B cell (primary cell): Measurements from ENCODE around the gene SMARCC1. TPM values are rescaled to one million over a fixed set of nuclear protein-coding genes. Genes with fewer than 3 reads are reported as not detected.

Experiments used
- ATAC-seq: fragments of 200-7000 bp; cut with Tn5 transposase; one replicate; pipeline ENCODE4 v1.10.0; 2021; ENCODE audit warnings: low read depth, mild to moderate bottlenecking, moderate number of reproducible peaks, moderate library complexity
- CTCF ChIA-PET: fragments of 350-600 bp; sonication (Branson Sonifier 250); formaldehyde crosslinking; loops from one replicate; lab custom pipeline; 2021; ENCODE audit warnings: antibody characterized with exemption, inconsistent platforms; lab: Charles Lee
- POLR2A ChIA-PET: fragments of 350-600 bp; sonication (Branson Sonifier 250); formaldehyde crosslinking; loops from one replicate; lab custom pipeline; 2021; ENCODE audit warnings: antibody characterized with exemption; lab: Charles Lee
- DNase-seq: peaks from one replicate; pipeline ENCODE4 v3.0.0; 2013
- H2AFZ ChIP-seq: 2 replicates; pipeline ENCODE4 v1.6.1; 2012; ENCODE audit warnings: mild to moderate bottlenecking, low read depth, low read length; ENCODE audit not compliant: insufficient read depth, poor library complexity, severe bottlenecking
- H3K27ac ChIP-seq, 2 donors: 1 replicate in 1 of 2; 2 replicates in 1 of 2; pipeline ENCODE4 v1.5.1; 2012 to 2013; ENCODE audit warnings: low read length in 2 of 2, mild to moderate bottlenecking in 2 of 2, moderate library complexity in 1 of 2
- H3K27me3 ChIP-seq, 4 experiments: fragments of 200-600 bp in 1 of 4; sonication (generic) in 1 of 4; replicated peaks in 1 of 4; 1 replicate in 2 of 4; 2 replicates in 2 of 4; pipeline versions ENCODE4 v1.6.1 to v1.7.0; 2013 to 2016; ENCODE audit warnings: low read length in 3 of 4, mild to moderate bottlenecking in 2 of 4, mixed read lengths in 1 of 4, moderate library complexity in 1 of 4; ENCODE audit not compliant: insufficient read depth in 4 of 4, control insufficient read depth in 3 of 4; ENCODE audit errors: control extremely low read depth in 1 of 4
- H3K36me3 ChIP-seq, 2 experiments: replicated peaks in 1 of 2; 1 replicate in 1 of 2; 2 replicates in 1 of 2; pipeline versions ENCODE4 v1.6.1 to v1.7.1; 2013; ENCODE audit warnings: low read length in 1 of 2; ENCODE audit not compliant: insufficient read depth in 2 of 2, control insufficient read depth in 1 of 2; ENCODE audit errors: control extremely low read depth in 1 of 2, extremely low read depth in 1 of 2
- H3K4me1 ChIP-seq, 2 donors: fragments of 200-600 bp in 1 of 2; sonication (generic) in 1 of 2; 1 replicate in 1 of 2; 2 replicates in 1 of 2; pipeline versions ENCODE4 v1.5.1 to v1.6.1; 2013 to 2017; ENCODE audit warnings: low read length in 2 of 2; ENCODE audit not compliant: control insufficient read depth in 2 of 2, insufficient read depth in 2 of 2
- H3K4me2 ChIP-seq: replicated peaks from 2 replicates; pipeline ENCODE3; 2012; ENCODE audit warnings: mild to moderate bottlenecking, low read depth, low read length; ENCODE audit not compliant: poor library complexity, severe bottlenecking
- H3K4me3 ChIP-seq, 5 experiments: fragments of 200-600 bp in 1 of 5; sonication (generic) in 1 of 5; 1 replicate in 3 of 5; 2 replicates in 2 of 5; pipeline versions ENCODE4 v1.5.1 to v1.7.0; 2011 to 2016; ENCODE audit warnings: low read length in 4 of 5, mild to moderate bottlenecking in 4 of 5, low read depth in 2 of 5, control low read depth in 1 of 5, moderate library complexity in 1 of 5; ENCODE audit not compliant: insufficient read depth in 1 of 5; ENCODE audit errors: control extremely low read depth in 1 of 5, extremely low read depth in 1 of 5
- H3K79me2 ChIP-seq: fragments of 200-600 bp; sonication (generic); one replicate; pipeline ENCODE4 v1.6.0; 2016; ENCODE audit warnings: low read length; ENCODE audit not compliant: control insufficient read depth, insufficient read depth
- H3K9ac ChIP-seq: fragments of 200-600 bp; sonication (generic); 2 replicates; pipeline ENCODE4 v1.6.1; 2017; ENCODE audit warnings: mild to moderate bottlenecking, low read length, moderate library complexity
- H3K9me3 ChIP-seq, 3 donors: one replicate each; pipeline versions ENCODE4 v1.6.1 to v1.7.1; 2013; ENCODE audit warnings: low read length in 2 of 3; ENCODE audit not compliant: control insufficient read depth in 2 of 3, insufficient read depth in 1 of 3; ENCODE audit errors: control extremely low read depth in 1 of 3
- H4K20me1 ChIP-seq: 2 replicates; pipeline ENCODE4 v1.6.0; 2012; ENCODE audit warnings: mild to moderate bottlenecking, low read length; ENCODE audit not compliant: insufficient read depth, control insufficient read depth, poor library complexity, severe bottlenecking
- H3K27ac Mint-ChIP-seq: one replicate; pipeline ENCODE4 v1.8.0; 2021; ENCODE audit warnings: mixed read lengths
- H3K27me3 Mint-ChIP-seq: one replicate; pipeline ENCODE4 v1.8.0; 2021; ENCODE audit warnings: mixed read lengths
- H3K4me1 Mint-ChIP-seq: one replicate; pipeline ENCODE4 v1.8.0; 2021; ENCODE audit warnings: mixed read lengths
- H3K4me3 Mint-ChIP-seq: one replicate; pipeline ENCODE4 v1.8.0; 2021; ENCODE audit warnings: mixed read lengths
- H3K9me3 Mint-ChIP-seq: one replicate; pipeline ENCODE4 v1.8.0; 2022; ENCODE audit warnings: mixed read lengths; ENCODE audit not compliant: insufficient read depth
- CTCF ChIP-seq: fragments of 200-600 bp; IDR thresholded peaks from one replicate; pipeline ENCODE4 v1.8.0; 2022; ENCODE audit warnings: antibody characterized with exemption, mild to moderate bottlenecking
- EZH2 ChIP-seq: IDR thresholded peaks from 2 replicates; pipeline ENCODE4 v1.6.1; 2012; ENCODE audit warnings: borderline replicate concordance, low read depth, mild to moderate bottlenecking, moderate library complexity, low read length; ENCODE audit not compliant: insufficient read depth, poor library complexity, severe bottlenecking
- WGBS: methylation state at CpG from one replicate; pipeline ENCODE4 v1.1.5; 2013; ENCODE audit warnings: missing lambda C conversion rate; ENCODE audit not compliant: insufficient coverage; 5-methylcytosine and 5-hydroxymethylcytosine counted together
- intact Hi-C: fragments of 100-400 bp; cut with micrococcal nuclease; formaldehyde crosslinking; loops from one replicate; pipeline ENCODE4 v1.10.0; 2022
- polyA plus RNA-seq: library from polyadenylated mRNA; depleted of rRNA; stranded (reverse); fragments of >200 nt; gene quantifications from 2 replicates; pipeline ENCODE4 v1.2.3, GENCODE V29; 2012
- total RNA-seq, 2 donors: library from RNA; stranded (reverse); fragments of 120-200 nt in 1 of 2; gene quantifications; 1 replicate in 1 of 2; 2 replicates in 1 of 2; pipeline versions ENCODE4 v1.2.3 to v1.2.4, GENCODE V29; 2013 to 2022

SMARCC1 gene
- total and polyA plus RNA-seq, 2 donors (not counting 1 experiment from before 2014, with no cell fraction given): 13.1 to 155 TPM

GRCh38 chr3:47636225-47636624 lies 145.5 kb downstream of the SMARCC1 start:
- Mint-ChIP-seq H3K9me3 (no peaks in the 10 kb centered on the region), H3K27me3 (no peaks in the 10 kb centered on the region), H3K27ac (no peak overlapping the region), H3K4me3 (no peak overlapping the region), H3K4me1 (peaks cover 10% of the 10 kb centered on the region)
- DNase-seq (no peak), ATAC-seq (no peak)
- TF ChIP-seq EZH2: no peak
- TF ChIP-seq CTCF: no peak
- no peaks in the 10 kb centered on the region for H3K9me3 ChIP-seq
- H4K20me1 ChIP-seq: peaks cover 6% of the 10 kb centered on the region
- H3K27ac ChIP-seq: no peak overlapping the region
- 100% methylated on average over 4 of the region's 6 CpGs for WGBS
- intact Hi-C loops: no loop called here
- H3K4me2 ChIP-seq: no peak overlapping the region
- ChIA-PET POLR2A (no interaction called here), CTCF (interaction anchor here (0.9 kb wide), 1 partner anchor 87 kb away, joined by 3 read pairs; no protein-coding TSS in a partner anchor)
- H3K36me3 ChIP-seq: peaks cover 2 to 79% of the 10 kb centered on the region in 2 experiments
- H3K9ac ChIP-seq: no peak overlapping the region
- H3K4me3 ChIP-seq: no peak overlapping the region
- no peaks in the 10 kb centered on the region for H3K4me1 ChIP-seq
- H3K79me2 ChIP-seq: peaks cover 4% of the 10 kb centered on the region
- no peak overlapping the region for H2AFZ ChIP-seq
- no peaks in the 10 kb centered on the region for H3K27me3 ChIP-seq

GRCh38 chr3:47635536-47635935 lies 146.2 kb downstream of the SMARCC1 start:
- Histone ChIP-seq H3K9me3 (no peaks in the 10 kb centered on the region), H3K27ac (peak overlapping the region in 1 of 2 donors; percentile 27), H4K20me1 (no peaks in the 10 kb centered on the region), H3K27me3 (no peaks in the 10 kb centered on the region), H3K79me2 (peaks cover 8% of the 10 kb centered on the region), H2AFZ (no peak overlapping the region), H3K4me3 (no peak overlapping the region), H3K36me3 (peaks cover 2 to 86% of the 10 kb centered on the region in 2 experiments), H3K4me1 (no peaks in the 10 kb centered on the region), H3K4me2 (no peak overlapping the region), H3K9ac (no peak overlapping the region)
- no peaks in the 10 kb centered on the region for H3K27me3 Mint-ChIP-seq
- ATAC-seq (no peak), DNase-seq (no peak)
- ChIA-PET POLR2A (no interaction called here), CTCF (interaction anchor here (0.9 kb wide), 1 partner anchor 87 kb away, joined by 3 read pairs; no protein-coding TSS in a partner anchor)
- H3K27ac Mint-ChIP-seq: no peak overlapping the region
- no peak for TF ChIP-seq EZH2
- TF ChIP-seq CTCF: no peak
- no peaks in the 10 kb centered on the region for H3K9me3 Mint-ChIP-seq
- no peak overlapping the region for H3K4me3 Mint-ChIP-seq
- H3K4me1 Mint-ChIP-seq: peaks cover 10% of the 10 kb centered on the region
- WGBS: 100% methylated on average over 1 of the region's 1 CpG
- intact Hi-C loops: no loop called here
